Psoas muscle (tissue), 8 donors: ENCODE measurements around the gene LRP10. TPM values are rescaled to one million over a fixed set of nuclear protein-coding genes. Genes with fewer than 3 reads are reported as not detected.

Experiments used
- ATAC-seq, 4 donors: fragments of 200-7000 bp; cut with Tn5 transposase; one replicate each; pipeline ENCODE4 v1.9.1; 2020; ENCODE audit warnings: moderate library complexity in 3 of 4, mild to moderate bottlenecking in 2 of 4
- DNase-seq, 2 donors: peaks; one replicate each; pipeline ENCODE4 v3.0.0-alpha.2; 2020
- H3K27ac ChIP-seq: fragments of 200-600 bp; one replicate; pipeline ENCODE4 v1.8.0; 2022
- H3K27me3 ChIP-seq, 3 donors: fragments of 200-600 bp in 1 of 3; one replicate each; pipeline versions ENCODE4 v1.6.1 to v1.8.0; 2013 to 2022; ENCODE audit warnings: low read length in 2 of 3, mild to moderate bottlenecking in 2 of 3, moderate library complexity in 1 of 3; ENCODE audit not compliant: insufficient read depth in 3 of 3
- H3K36me3 ChIP-seq, 2 donors: fragments of 200-600 bp in 1 of 2; one replicate each; pipeline versions ENCODE4 v1.6.1 to v1.8.0; 2013 to 2022; ENCODE audit warnings: low read depth in 1 of 2, mild to moderate bottlenecking in 1 of 2, moderate library complexity in 1 of 2; ENCODE audit not compliant: insufficient read depth in 1 of 2
- H3K4me1 ChIP-seq: fragments of 200-600 bp; one replicate; pipeline ENCODE4 v1.8.0; 2022
- H3K4me3 ChIP-seq: fragments of 200-600 bp; one replicate; pipeline ENCODE4 v1.8.0; 2022; ENCODE audit warnings: mild to moderate bottlenecking
- H3K9me3 ChIP-seq: fragments of 200-600 bp; one replicate; pipeline ENCODE4 v1.8.0; 2022
- CTCF ChIP-seq: fragments of 200-600 bp; IDR thresholded peaks from one replicate; pipeline ENCODE4 v1.8.0; 2022; ENCODE audit warnings: antibody characterized with exemption
- WGBS, 3 donors: extraction: QIAGEN DNeasy Blood & Tissue Kit; methylation state at CpG; one replicate each; pipeline versions ENCODE4 v1.1.6 to v1.1.7; 2013; 5-methylcytosine and 5-hydroxymethylcytosine counted together
- intact Hi-C, 2 donors: fragments of 100-400 bp; cut with DNase I; formaldehyde crosslinking; loops; one replicate each; pipeline versions ENCODE4 v1.11.0 to v1.14.2; 2022
- polyA plus RNA-seq, 3 donors: library from polyadenylated mRNA; stranded (reverse); fragments of 200-250 nt; gene quantifications; one replicate each; pipeline ENCODE4 v1.2.3, GENCODE V29; 2013
- total RNA-seq, 4 donors: library from RNA; stranded (reverse); fragmentation: NEBNext Ultra II Directional in 2 of 4; extraction: Animal tissue kit (Norgen Biotek cat#: 25700) in 2 of 4; gene quantifications; one replicate each; pipeline versions ENCODE4 v1.2.1 to v1.2.4, GENCODE V29; 2021 to 2023
- donor health status: healthy with polysubstance abuse.
- donor health status: DM: no; HTN: no; CAD: no; lungs with moderate emphysema.
- donor health status: Bipolar disorder and iron deficiency.
- donor health status: healthy.
- donor health status: DM: yes; HTN: yes; CAD: no.
- donor health status: DM: no; HTN: no; CAD: no.
- donor health status: DM: no; HTN: no; CAD: no.
- donor health status: DM: yes; HTN: yes; CAD: no.

The LRP10 gene
- total and polyA plus RNA-seq, 7 donors, result 18.1 to 50.6 (median 33.1) TPM

DNA sequence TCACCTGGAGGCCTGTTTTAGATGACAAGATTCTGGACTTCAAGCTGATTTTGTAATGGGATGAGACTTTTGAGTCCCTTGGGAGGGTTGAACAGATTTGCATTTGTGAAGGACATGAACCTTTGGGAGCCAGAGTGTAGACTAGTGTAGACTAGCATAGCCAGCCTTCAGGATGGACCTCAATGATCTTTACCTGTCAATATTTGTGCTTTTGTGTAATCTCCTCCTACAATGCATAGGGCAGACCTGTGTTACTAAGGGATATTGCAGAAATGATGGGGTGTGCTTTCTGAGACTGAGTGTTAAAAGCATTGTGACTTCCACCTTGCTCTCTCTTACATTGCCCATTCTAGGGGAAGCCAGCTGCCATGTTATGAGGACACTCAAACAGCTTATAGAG, 9.9 kb upstream of the LRP10 start:
- Histone ChIP-seq H3K9me3 (no peaks in the 10 kb centered on the region), H3K27me3 (no peaks in the 10 kb centered on the region), H3K4me3 (no peak overlapping the region), H3K4me1 (no peaks in the 10 kb centered on the region), H3K27ac (no peak overlapping the region), H3K36me3 (no peaks in the 10 kb centered on the region)
- ATAC-seq (no peak), DNase-seq (no peak)
- intact Hi-C loops, result no loop called here
- TF ChIP-seq CTCF, result no peak

DNA sequence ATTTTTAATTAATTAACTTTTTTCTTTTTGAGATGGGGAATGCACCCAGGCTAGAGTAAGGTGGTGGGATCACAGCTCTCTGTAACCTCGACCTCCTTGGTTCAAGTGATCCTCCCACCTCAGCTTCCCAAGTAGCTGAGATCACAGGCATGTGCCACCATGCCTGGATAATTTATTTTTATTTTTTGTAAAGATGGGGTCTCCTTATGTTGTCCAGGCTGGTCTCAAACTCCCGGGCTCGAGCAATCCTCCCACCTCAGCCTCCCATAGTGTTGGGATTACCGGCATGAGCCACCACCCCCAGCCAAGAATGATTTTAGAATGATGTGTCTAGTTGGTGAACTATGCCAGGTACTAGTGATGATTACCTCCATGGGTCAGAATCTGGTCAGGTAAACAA, 6.6 kb upstream of the LRP10 start:
- WGBS, 3 donors, result 84 to 90% (median 89%) methylated on average over 4 of the region's 4 CpGs

GRCh38 chr14:22865424-22866405, 5.8 kb upstream of the LRP10 start:
- H3K27me3 ChIP-seq, result no peaks in the 10 kb centered on the region
- H3K4me1 ChIP-seq, result peaks cover 8% of the 10 kb centered on the region
- intact Hi-C loops, result no loop called here
- DNase-seq (no peak), ATAC-seq (no peak)
- H3K36me3 ChIP-seq, result no peaks in the 10 kb centered on the region
- 52 to 70% (median 67%) methylated on average over 6 of the region's 6 CpGs for WGBS, 3 donors
- H3K4me3 ChIP-seq, result no peak overlapping the region
- no peak overlapping the region for H3K27ac ChIP-seq
- TF ChIP-seq CTCF, result no peak
- no peaks in the 10 kb centered on the region for H3K9me3 ChIP-seq

More for the DNA sequence above, 6.6 kb upstream of the LRP10 start:
- ATAC-seq (no peak), DNase-seq (peak in 1 of 2 donors; percentile 11)
- peaks cover under 1% of the 10 kb centered on the region for H3K4me1 ChIP-seq
- H3K27me3 ChIP-seq, result no peaks in the 10 kb centered on the region
- no peaks in the 10 kb centered on the region for H3K9me3 ChIP-seq
- TF ChIP-seq CTCF, result no peak
- intact Hi-C loops, result no loop called here
- no peak overlapping the region for H3K4me3 ChIP-seq
- H3K27ac ChIP-seq, result no peak overlapping the region
- H3K36me3 ChIP-seq, result no peaks in the 10 kb centered on the region

GRCh38 chr14:22866874-22867273, 4.7 kb upstream of the LRP10 start:
- no peaks in the 10 kb centered on the region for H3K36me3 ChIP-seq
- H3K27ac ChIP-seq, result no peak overlapping the region
- WGBS, 3 donors, result 92 to 95% (median 93%) methylated on average over 5 of the region's 5 CpGs
- peaks cover 11% of the 10 kb centered on the region for H3K4me1 ChIP-seq
- intact Hi-C loops, result no loop called here
- H3K4me3 ChIP-seq, result no peak overlapping the region
- ATAC-seq (no peak), DNase-seq (no peak)
- no peaks in the 10 kb centered on the region for H3K9me3 ChIP-seq
- no peaks in the 10 kb centered on the region for H3K27me3 ChIP-seq
- no peak for TF ChIP-seq CTCF
